ENCODE measurements around the gene ACO2.

The ACO2 gene

DNA sequence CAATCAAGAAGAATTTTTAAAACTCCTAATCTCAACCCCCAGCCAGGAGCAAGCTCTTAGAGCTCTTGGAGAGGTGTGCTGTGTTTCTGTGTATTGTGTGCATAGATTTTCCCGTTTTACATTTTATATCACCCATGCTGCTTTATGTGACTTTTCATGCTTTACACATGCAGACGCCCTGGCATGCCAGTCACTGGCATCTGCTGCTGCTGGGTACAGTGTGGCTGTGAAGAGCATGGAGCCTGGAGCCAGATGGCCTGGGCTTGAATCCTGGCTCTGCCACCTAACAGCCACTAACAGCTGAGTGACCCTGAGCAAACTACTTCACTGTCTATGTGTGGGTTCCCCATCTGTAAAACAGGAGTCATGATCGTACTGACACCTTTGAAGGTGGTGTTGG, 52.2 kb downstream of the ACO2 start:
- FAIRE-seq, result peak; percentile 40
- no peak for TF ChIP-seq POLR2AphosphoS5 (IDR thresholded peaks at IDR 0.05; ENCODE audit: low read depth, low read length)
- TF ChIP-seq POU2F2 (IDR thresholded peaks at IDR 0.05; ENCODE audit: low read depth, low read length), result no peak
- TF ChIP-seq SPI1 (IDR thresholded peaks at IDR 0.05; ENCODE audit: low read depth, low read length), result no peak
- TF ChIP-seq TAF1 (IDR thresholded peaks at IDR 0.05; ENCODE audit: low read depth, low read length), result no peak
- TF ChIP-seq POLR2A (IDR thresholded peaks at IDR 0.05; ENCODE audit: low read depth, low read length), result no peak
- no peak for TF ChIP-seq PAX5 (IDR thresholded peaks at IDR 0.05; ENCODE audit: insufficient read depth, low read length, severe bottlenecking)
- DNase-seq (ENCODE audit: insufficient read length, low spot score), result no peak

DNA sequence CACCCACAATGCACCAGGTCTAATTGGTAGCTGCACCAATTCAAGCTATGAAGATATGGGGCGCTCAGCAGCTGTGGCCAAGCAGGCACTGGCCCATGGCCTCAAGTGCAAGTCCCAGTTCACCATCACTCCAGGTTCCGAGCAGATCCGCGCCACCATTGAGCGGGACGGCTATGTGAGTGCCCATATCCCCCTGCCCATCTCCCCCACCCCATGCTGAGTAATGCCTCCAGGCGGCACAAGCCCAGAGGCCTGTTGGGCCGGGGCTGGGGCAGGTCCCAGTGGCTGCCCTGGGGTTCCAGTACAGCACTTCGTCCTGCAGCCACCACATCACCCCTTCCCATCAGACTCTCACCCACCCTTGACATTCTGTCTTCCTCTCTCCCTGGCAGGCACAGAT, 53.9 kb downstream of the ACO2 start:
- no peak for TF ChIP-seq POLR2AphosphoS5 (IDR thresholded peaks at IDR 0.05; ENCODE audit: low read depth, low read length)
- no peak for TF ChIP-seq POU2F2 (IDR thresholded peaks at IDR 0.05; ENCODE audit: low read depth, low read length)
- no peak for TF ChIP-seq TAF1 (IDR thresholded peaks at IDR 0.05; ENCODE audit: low read depth, low read length)
- no peak for TF ChIP-seq SPI1 (IDR thresholded peaks at IDR 0.05; ENCODE audit: low read depth, low read length)
- no peak for TF ChIP-seq POLR2A (IDR thresholded peaks at IDR 0.05; ENCODE audit: low read depth, low read length)
- FAIRE-seq (no peak), DNase-seq (ENCODE audit: insufficient read length, low spot score) (no peak)

GRCh38 chr22:41523464-41524221, 54.7 kb downstream of the ACO2 start:
- TF ChIP-seq TAF1 (IDR thresholded peaks at IDR 0.05; ENCODE audit: low read depth, low read length) (no peak), POLR2AphosphoS5 (IDR thresholded peaks at IDR 0.05; ENCODE audit: low read depth, low read length) (0 out of 2 replicates have a peak, but pooled peaks have one; percentile 21)
- FAIRE-seq (no peak), DNase-seq (ENCODE audit: insufficient read length, low spot score) (no peak)

DNA sequence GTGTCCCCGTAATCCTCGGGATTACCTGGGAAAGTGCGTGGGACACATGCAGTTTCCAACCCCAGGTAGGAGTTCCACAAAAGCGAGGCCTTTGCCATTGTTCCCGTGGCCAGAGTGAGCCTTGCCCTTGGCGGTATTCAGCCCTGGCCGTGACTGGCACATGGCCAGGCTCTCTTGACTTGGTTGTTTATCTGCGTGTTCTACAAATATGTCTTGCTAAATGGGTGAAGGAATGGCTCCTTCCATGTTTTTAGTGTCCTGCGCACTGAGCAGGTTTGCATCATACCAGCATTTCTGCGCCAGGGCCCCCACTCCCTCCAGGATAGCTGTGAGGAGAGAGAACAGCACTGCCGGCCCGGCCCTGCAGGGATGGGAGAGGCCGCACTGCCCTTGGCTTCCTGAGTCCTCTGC, 55.3 kb downstream of the ACO2 start:
- TF ChIP-seq SPI1 (IDR thresholded peaks at IDR 0.05; ENCODE audit: low read depth, low read length) (no peak), POLR2A (IDR thresholded peaks at IDR 0.05; ENCODE audit: low read depth, low read length) (no peak), PAX5 (IDR thresholded peaks at IDR 0.05; ENCODE audit: insufficient read depth, low read length, severe bottlenecking) (no peak), POU2F2 (IDR thresholded peaks at IDR 0.05; ENCODE audit: low read depth, low read length) (no peak)
- no peak for DNase-seq (ENCODE audit: insufficient read length, low spot score)
- FAIRE-seq, result no peak

DNA sequence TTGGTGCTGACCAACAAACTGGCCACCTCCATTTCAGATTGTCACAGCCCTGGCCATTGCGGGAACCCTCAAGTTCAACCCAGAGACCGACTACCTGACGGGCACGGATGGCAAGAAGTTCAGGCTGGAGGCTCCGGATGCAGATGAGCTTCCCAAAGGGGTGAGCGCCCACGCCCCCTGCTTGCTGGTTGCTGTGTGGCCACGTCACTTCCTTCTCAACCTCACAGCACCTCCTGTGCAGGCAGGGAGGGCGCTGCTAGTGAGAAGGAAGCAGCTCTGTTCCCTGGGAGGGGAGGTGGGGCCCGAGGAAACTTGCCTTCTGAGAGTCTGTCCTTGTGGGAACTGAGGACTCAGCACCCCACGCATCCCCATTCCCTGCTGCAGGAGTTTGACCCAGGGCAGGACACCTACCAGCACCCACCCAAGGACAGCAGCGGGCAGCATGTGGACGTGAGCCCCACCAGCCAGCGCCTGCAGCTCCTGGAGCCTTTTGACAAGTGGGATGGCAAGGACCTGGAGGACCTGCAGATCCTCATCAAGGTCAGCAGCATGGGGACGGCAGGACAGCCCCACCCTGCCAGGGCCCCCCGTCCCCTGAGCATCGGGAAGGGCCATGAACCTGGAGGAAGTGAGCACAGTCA, 56.0 kb downstream of the ACO2 start:
- TF ChIP-seq POLR2AphosphoS5 (IDR thresholded peaks at IDR 0.05; ENCODE audit: low read depth, low read length), result no peak
- no peak for TF ChIP-seq SPI1 (IDR thresholded peaks at IDR 0.05; ENCODE audit: low read depth, low read length)
- TF ChIP-seq TAF1 (IDR thresholded peaks at IDR 0.05; ENCODE audit: low read depth, low read length), result no peak
- no peak for TF ChIP-seq PAX5 (IDR thresholded peaks at IDR 0.05; ENCODE audit: insufficient read depth, low read length, severe bottlenecking)
- TF ChIP-seq POU2F2 (IDR thresholded peaks at IDR 0.05; ENCODE audit: low read depth, low read length), result no peak
- no peak; the same call in 1 of the 2 replicates for TF ChIP-seq POLR2A (IDR thresholded peaks at IDR 0.05; ENCODE audit: low read depth, low read length)
- DNase-seq (ENCODE audit: insufficient read length, low spot score) (peak; percentile 60), FAIRE-seq (peak; percentile 65)

DNA sequence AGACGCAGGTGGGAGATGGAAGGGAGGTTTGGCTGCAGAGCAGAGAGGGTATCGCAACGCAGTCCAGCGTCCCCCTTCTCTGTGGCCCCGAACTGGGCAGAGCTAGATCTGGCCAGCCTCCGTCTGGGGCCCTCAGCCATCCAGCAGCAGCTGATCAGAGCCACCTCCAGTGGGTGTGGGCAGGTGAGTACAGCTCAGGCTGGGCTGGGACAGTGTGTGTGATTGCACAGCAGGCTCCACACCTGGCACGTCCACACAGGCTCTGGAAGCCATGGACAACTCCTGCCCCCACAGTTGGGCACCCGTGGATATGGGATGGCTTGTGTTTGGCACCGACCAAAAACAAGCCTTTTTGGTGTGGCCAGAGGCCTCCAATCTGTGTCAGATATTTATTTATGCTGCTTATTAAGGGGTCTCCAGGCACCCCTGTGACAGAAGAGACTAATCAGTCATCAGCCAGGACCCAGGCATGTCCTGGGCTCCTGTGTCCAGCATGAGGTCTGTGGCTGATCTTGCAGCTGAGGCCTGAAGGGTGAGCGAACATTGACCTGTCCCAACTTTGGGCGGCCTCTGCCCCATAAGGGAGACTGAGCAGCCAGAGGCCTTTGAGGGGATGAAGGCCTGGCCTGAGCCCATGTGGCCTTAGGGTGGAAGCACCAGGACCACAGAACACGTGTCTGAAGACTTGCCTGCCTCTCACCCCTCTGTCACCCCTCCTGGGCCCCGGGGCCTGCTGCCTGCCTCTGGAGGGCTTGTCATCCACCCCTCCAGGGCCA, 56.7 kb downstream of the ACO2 start:
- TF ChIP-seq POU2F2 (IDR thresholded peaks at IDR 0.05; ENCODE audit: low read depth, low read length) (no peak), POLR2A (IDR thresholded peaks at IDR 0.05; ENCODE audit: low read depth, low read length) (peak; percentile 32)
- no peak for FAIRE-seq
- DNase-seq (ENCODE audit: insufficient read length, low spot score), result no peak

DNA sequence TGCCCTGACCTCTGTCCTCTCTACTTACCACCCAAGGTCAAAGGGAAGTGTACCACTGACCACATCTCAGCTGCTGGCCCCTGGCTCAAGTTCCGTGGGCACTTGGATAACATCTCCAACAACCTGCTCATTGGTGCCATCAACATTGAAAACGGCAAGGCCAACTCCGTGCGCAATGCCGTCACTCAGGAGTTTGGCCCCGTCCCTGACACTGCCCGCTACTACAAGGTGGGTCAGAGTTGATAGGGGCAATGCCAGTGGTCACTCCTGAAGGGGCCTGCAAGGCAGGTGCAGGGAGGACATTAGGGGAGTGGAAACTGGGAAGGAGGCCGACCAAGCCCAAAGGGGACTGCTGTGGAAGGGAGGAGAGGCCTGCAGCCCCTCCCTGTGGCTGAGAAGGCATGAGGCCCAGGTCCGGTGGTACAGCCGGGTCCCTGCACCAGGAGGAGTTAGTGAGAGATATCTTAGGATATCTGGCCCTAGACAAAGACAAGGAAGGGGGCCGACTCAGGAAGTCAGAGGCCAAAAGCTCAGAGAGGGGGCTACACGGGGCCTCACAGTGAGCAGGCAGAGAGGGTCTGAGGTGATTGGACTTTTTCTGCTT, 57.4 kb downstream of the ACO2 start:
- FAIRE-seq (no peak), DNase-seq (ENCODE audit: insufficient read length, low spot score) (no peak)
- no peak for TF ChIP-seq POLR2A (IDR thresholded peaks at IDR 0.05; ENCODE audit: low read depth, low read length)
- no peak for TF ChIP-seq SPI1 (IDR thresholded peaks at IDR 0.05; ENCODE audit: low read depth, low read length)
- no peak for TF ChIP-seq TAF1 (IDR thresholded peaks at IDR 0.05; ENCODE audit: low read depth, low read length)
- TF ChIP-seq PAX5 (IDR thresholded peaks at IDR 0.05; ENCODE audit: insufficient read depth, low read length, severe bottlenecking), result no peak

DNA sequence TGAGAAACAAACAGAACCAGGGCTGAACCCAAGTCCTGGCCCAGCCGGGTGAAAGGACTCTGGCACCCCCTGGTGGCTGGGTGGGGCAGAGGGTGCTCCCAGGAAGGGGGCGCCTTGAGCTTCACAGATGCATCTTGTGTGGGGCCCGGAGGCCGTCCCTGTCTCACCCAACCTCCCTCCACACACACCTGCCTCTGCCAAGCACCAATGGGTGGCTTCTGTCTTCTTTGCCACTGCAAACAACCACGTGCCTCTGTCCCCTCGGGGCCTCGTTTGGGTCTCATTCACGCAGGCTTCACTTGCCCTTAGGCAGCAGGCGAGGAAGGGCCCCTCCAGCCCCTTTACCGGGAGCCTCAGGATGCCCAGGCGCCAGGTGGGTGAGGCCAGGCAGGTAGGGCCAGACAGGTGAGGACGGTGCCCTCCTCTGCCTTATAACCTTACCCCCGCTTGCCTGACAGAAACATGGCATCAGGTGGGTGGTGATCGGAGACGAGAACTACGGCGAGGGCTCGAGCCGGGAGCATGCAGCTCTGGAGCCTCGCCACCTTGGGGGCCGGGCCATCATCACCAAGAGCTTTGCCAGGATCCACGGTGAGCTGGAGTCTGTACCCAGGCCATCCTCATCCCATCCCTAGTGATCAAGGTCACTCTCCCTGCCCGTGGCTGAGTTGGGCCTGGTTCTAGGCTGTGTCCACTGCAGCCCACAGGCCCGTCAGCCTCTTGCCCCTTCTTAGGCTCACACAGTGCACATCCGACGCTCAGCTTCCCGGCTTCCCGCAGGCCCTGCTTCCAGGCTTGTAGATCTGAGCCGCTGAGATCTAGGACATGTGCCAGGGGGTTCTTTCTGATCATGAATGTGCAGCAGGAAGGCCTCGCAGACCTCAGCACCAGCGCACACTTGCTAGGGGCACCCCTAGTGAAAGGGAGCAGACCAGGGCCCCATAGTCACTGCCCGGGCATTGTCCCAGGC, 58.2 kb downstream of the ACO2 start:
- TF ChIP-seq POLR2AphosphoS5 (IDR thresholded peaks at IDR 0.05; ENCODE audit: low read depth, low read length) (no peak), TAF1 (IDR thresholded peaks at IDR 0.05; ENCODE audit: low read depth, low read length) (no peak), POU2F2 (IDR thresholded peaks at IDR 0.05; ENCODE audit: low read depth, low read length) (no peak), POLR2A (IDR thresholded peaks at IDR 0.05; ENCODE audit: low read depth, low read length) (no peak; the same call in 1 of the 2 replicates), SPI1 (IDR thresholded peaks at IDR 0.05; ENCODE audit: low read depth, low read length) (no peak), PAX5 (IDR thresholded peaks at IDR 0.05; ENCODE audit: insufficient read depth, low read length, severe bottlenecking) (no peak)
- peak; percentile 81 for FAIRE-seq
- peak; percentile 81 for DNase-seq (ENCODE audit: insufficient read length, low spot score)
